GM19193 (cell line): ENCODE measurements around the gene CTNNA2.

Experiments used
- POLR2A ChIP-seq: IDR thresholded peaks from 4 replicates; pipeline ENCODE4 v1.6.1; 2011; ENCODE audit not compliant: insufficient read depth, insufficient read length; ENCODE audit errors: extremely low read depth

Gene CTNNA2

GRCh38 chr2:80354858-80355257 is 842.0 kb downstream of the CTNNA2 start:
- TF ChIP-seq POLR2A = no peak

GRCh38 chr2:80361904-80362303 is 849.1 kb downstream of the CTNNA2 start:
- no peak for TF ChIP-seq POLR2A

GRCh38 chr2:80363330-80363729 is 850.5 kb downstream of the CTNNA2 start:
- TF ChIP-seq POLR2A = no peak

- TF ChIP-seq POLR2A = no peak
Observed at GRCh38 chr2:80363791-80364349, 851.0 kb downstream of the CTNNA2 start.

- no peak for TF ChIP-seq POLR2A
Observed at GRCh38 chr2:80364524-80365212, 851.8 kb downstream of the CTNNA2 start.

- no peak for TF ChIP-seq POLR2A
Observed at GRCh38 chr2:80365762-80366161, 852.9 kb downstream of the CTNNA2 start.

GRCh38 chr2:80370375-80371009 is 857.6 kb downstream of the CTNNA2 start:
- TF ChIP-seq POLR2A = no peak

- no peak for TF ChIP-seq POLR2A
Observed at GRCh38 chr2:80374105-80374504, 861.3 kb downstream of the CTNNA2 start.

- TF ChIP-seq POLR2A = no peak
Observed at GRCh38 chr2:80377071-80377470, 864.2 kb downstream of the CTNNA2 start.

- no peak for TF ChIP-seq POLR2A
Observed at GRCh38 chr2:80380736-80381135, 867.9 kb downstream of the CTNNA2 start.

- TF ChIP-seq POLR2A = no peak
Observed at GRCh38 chr2:80381666-80382065, 868.8 kb downstream of the CTNNA2 start.

GRCh38 chr2:80392441-80392840 is 879.6 kb downstream of the CTNNA2 start:
- TF ChIP-seq POLR2A = no peak

- no peak for TF ChIP-seq POLR2A
Observed at GRCh38 chr2:80393991-80394390, 881.1 kb downstream of the CTNNA2 start.

GRCh38 chr2:80395251-80395650 is 882.4 kb downstream of the CTNNA2 start:
- TF ChIP-seq POLR2A = no peak

- TF ChIP-seq POLR2A = no peak
Observed at GRCh38 chr2:80396276-80396675, 883.4 kb downstream of the CTNNA2 start.

- no peak for TF ChIP-seq POLR2A
Observed at GRCh38 chr2:80403081-80403480, 890.2 kb downstream of the CTNNA2 start.
